WTC11 (cell line): ENCODE data around the gene POTEF. TPM values are rescaled to one million over a fixed set of nuclear protein-coding genes. Genes with fewer than 3 reads are reported as not detected.
"Not testable (repeated sequence)": the region's sequence is repeated elsewhere in the genome, so short reads cannot be mapped to it uniquely, and the experiment has no call there.

Experiments used
- ATAC-seq: fragments of 200-7000 bp; cut with Tn5 transposase; 2 replicates; pipeline ENCODE4 v1.10.0; 2021; ENCODE audit warnings: mild to moderate bottlenecking, moderate library complexity
- CTCF ChIA-PET: fragments of 300-600 bp; sonication (Branson Sonifier 250); formaldehyde crosslinking; loops from one replicate; lab custom pipeline; 2021; ENCODE audit warnings: antibody characterized with exemption; lab: Charles Lee
- POLR2A ChIA-PET: fragments of 350-600 bp; sonication (Branson Sonifier 250); formaldehyde crosslinking; loops from one replicate; lab custom pipeline; 2021; ENCODE audit warnings: antibody characterized with exemption; lab: Charles Lee
- DNase-seq: peaks from one replicate; pipeline ENCODE4 v3.0.0; 2021; ENCODE audit warnings: low spot score
- H3K27ac Mint-ChIP-seq: 2 replicates; pipeline ENCODE4 v1.8.0; 2021; ENCODE audit warnings: mixed read lengths
- H3K27me3 Mint-ChIP-seq: 2 replicates; pipeline ENCODE4 v1.8.0; 2021; ENCODE audit warnings: low read depth, mild to moderate bottlenecking, moderate library complexity, mixed read lengths
- H3K36me3 Mint-ChIP-seq: 2 replicates; pipeline ENCODE4 v1.8.0; 2021; ENCODE audit warnings: mixed read lengths
- H3K4me1 Mint-ChIP-seq: 2 replicates; pipeline ENCODE4 v1.8.0; 2022; ENCODE audit warnings: mixed read lengths
- H3K4me3 Mint-ChIP-seq: 2 replicates; pipeline ENCODE4 v1.8.0; 2021; ENCODE audit warnings: mild to moderate bottlenecking, moderate library complexity, mixed read lengths
- H3K9me3 Mint-ChIP-seq: 2 replicates; pipeline ENCODE4 v1.8.0; 2021; ENCODE audit warnings: mixed read lengths
- AR ChIP-seq: fragments of 250-450 bp; sonication (Bioruptor Pico); IDR thresholded peaks from 2 replicates; pipeline ENCODE4 v1.9.0; 2021; ENCODE audit warnings: mild to moderate bottlenecking
- E2F1 ChIP-seq: sonication (generic); formaldehyde crosslinking; IDR thresholded peaks from 2 replicates; pipeline ENCODE4 v1.8.0; 2022; ENCODE audit warnings: mild to moderate bottlenecking, missing genetic modification reagents
- IRF1 ChIP-seq: sonication (generic); formaldehyde crosslinking; IDR thresholded peaks from 2 replicates; pipeline ENCODE4 v1.8.0; 2023; ENCODE audit warnings: missing genetic modification reagents
- IRF2 ChIP-seq: sonication (generic); formaldehyde crosslinking; IDR thresholded peaks from 2 replicates; pipeline ENCODE4 v1.8.0; 2022; ENCODE audit warnings: low read depth, missing genetic modification reagents, borderline replicate concordance
- MYBL2 ChIP-seq: sonication (generic); formaldehyde crosslinking; IDR thresholded peaks from 2 replicates; pipeline ENCODE4 v1.8.1; 2023; ENCODE audit warnings: mild to moderate bottlenecking, moderate library complexity, missing genetic modification reagents
- NR2C2 ChIP-seq: sonication (generic); formaldehyde crosslinking; IDR thresholded peaks from 2 replicates; pipeline ENCODE4 v1.8.0; 2022; ENCODE audit warnings: mild to moderate bottlenecking, missing genetic modification reagents
- ZBTB21 ChIP-seq: sonication (generic); formaldehyde crosslinking; IDR thresholded peaks from 2 replicates; pipeline ENCODE4 v1.8.1; 2023; ENCODE audit warnings: mild to moderate bottlenecking, missing genetic modification reagents, borderline replicate concordance
- ZNF416 ChIP-seq: fragments of 250-450 bp; sonication (Bioruptor Pico); IDR thresholded peaks from 2 replicates; pipeline ENCODE4 v1.9.0; 2021; ENCODE audit warnings: mild to moderate bottlenecking, inconsistent platforms
- ZNF671 ChIP-seq: fragments of 250-450 bp; sonication (Bioruptor Pico); IDR thresholded peaks from 2 replicates; pipeline ENCODE4 v1.8.0; 2021; ENCODE audit warnings: mild to moderate bottlenecking
- total RNA-seq: library from RNA; stranded (reverse); gene quantifications from 3 replicates; pipeline ENCODE4 v1.2.3, GENCODE V29; 2021
- TF ChIP-seq, protein P1 (sequence below): fragments of 200-600 bp; IDR thresholded peaks from 2 replicates; pipeline ENCODE4 v1.8.0; 2022; ENCODE audit warnings: antibody characterized with exemption

POTEF gene
- total RNA-seq, 1 experiment from 2014 or later: 10.5 TPM

DNA sequence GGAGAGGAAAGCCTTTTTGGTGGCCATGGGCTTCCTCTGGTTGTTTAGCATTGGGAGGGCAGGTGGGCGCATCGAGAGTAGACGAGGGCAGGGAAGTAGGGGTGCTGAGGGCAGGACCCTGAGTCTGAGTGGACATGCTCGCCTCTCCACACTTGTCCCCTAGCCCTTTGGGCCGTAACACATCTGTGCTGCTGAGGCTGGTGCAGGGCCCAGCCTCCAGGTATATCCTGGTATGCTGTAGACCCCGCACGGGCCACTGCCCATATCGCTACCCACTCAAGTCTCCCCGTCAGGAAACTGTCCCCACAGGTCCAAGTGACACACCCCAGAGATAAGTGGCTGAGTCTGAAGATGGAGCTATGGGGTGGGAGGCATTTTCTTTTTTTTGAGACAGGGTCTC, 29.6 kb upstream of the POTEF start (continued):
- TF ChIP-seq AR (CRISPR knock-in tag) (no peak), MYBL2 (CRISPR knock-in tag) (no peak), IRF2 (CRISPR knock-in tag) (no peak)
- TF ChIP-seq, all 79 proteins: peak for 0

DNA sequence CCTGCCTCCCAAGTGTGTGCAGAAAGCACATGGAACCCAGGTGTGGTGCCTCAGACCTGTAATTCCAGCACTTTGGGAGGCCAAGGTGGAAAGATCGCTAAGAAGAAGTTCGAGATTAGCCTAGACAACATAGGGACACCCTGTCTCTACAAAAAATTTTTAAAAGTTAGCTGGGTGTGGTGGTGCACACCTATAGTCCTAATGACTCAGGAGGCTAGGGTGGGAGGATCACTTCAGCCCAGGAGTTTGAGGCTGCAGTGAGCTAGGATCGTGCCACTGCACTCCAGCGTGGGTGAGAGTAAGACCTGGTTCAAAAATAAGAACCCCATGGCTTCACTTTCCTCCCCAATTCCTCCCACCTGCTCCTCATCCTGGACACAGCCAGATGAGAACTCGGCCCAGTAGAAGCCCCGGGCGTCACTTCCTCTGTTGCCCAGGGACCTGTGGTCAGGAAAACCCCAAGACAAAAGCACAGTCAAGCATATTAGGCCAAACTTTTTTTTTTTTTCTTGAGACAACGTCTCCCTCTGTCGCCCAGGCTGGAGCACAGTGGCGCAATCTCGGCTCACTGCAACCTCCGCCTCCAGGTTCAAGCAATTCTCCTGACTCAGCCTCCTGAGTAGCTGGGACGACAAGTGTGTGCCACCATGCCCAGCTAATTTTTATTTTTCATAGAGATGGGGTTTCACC, 28.9 kb upstream of the POTEF start:
- H3K4me3 Mint-ChIP-seq, H3K9me3 Mint-ChIP-seq, H3K4me1 Mint-ChIP-seq, CTCF ChIA-PET, ATAC-seq, H3K27ac Mint-ChIP-seq, POLR2A ChIA-PET, DNase-seq, H3K27me3 Mint-ChIP-seq: not testable (repeated sequence)
- H3K36me3 Mint-ChIP-seq: peaks cover 18% of the 10 kb centered on the region

DNA sequence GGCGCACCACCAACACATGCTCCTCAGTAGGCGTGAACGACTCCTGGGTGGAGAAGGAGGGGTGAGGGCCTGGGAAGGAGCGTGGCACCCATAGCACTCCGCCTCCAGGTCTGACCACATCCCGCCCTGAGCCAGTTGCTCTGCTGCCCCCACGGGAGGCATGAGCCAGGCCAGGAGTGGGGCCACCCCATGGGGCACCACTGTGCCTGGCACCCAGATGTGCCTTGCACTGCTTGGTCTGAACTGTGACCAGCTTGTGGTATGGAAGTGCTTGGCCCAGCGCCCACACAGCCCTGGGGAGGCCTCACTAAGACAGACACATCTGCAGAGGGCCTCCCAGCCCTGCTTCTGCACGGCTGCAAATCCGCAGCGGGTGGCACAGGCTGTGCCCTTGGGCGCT, 28.3 kb upstream of the POTEF start:
- H3K9me3 Mint-ChIP-seq, CTCF ChIA-PET, H3K27me3 Mint-ChIP-seq, H3K27ac Mint-ChIP-seq, H3K4me3 Mint-ChIP-seq, POLR2A ChIA-PET, H3K4me1 Mint-ChIP-seq, ATAC-seq, DNase-seq: not testable (repeated sequence)
- H3K36me3 Mint-ChIP-seq: peaks cover 19% of the 10 kb centered on the region

DNA sequence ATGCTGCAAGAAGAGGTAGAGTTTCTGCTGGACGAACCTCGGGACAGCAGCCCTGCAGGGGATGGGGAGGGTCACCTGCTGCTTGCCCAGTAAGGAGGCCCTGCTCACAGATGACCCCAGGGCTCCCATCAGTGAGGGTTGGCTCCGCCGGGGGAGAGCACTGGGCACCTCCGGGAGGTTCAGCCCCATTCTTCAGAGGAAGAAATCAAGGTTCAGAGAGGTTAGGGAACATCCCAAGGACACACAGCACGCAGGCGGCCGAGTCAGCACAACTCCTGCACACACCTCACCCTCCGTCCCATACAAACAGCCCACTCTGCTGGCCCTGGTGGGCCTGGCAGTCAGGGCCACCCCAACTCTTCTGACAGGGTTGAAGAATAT, 27.6 kb upstream of the POTEF start:
- peaks cover 3% of the 10 kb centered on the region for H3K4me1 Mint-ChIP-seq
- ChIA-PET POLR2A (interaction anchor here (1.0 kb wide), 1 partner anchor 159 kb away, joined by 3 read pairs; no protein-coding TSS in a partner anchor), CTCF (interaction anchor here (0.6 to 1.0 kb wide), 2 partner anchors 167 to 212 kb away, joined by 3 read pairs; no protein-coding TSS in a partner anchor)
- peak overlapping the region; percentile 60; the same call in 1 of the 2 replicates for H3K27ac Mint-ChIP-seq
- ATAC-seq: no peak
- TF ChIP-seq ZBTB21 (no peak), ZNF671 (CRISPR knock-in tag) (no peak), NR2C2 (CRISPR knock-in tag) (no peak), E2F1 (CRISPR knock-in tag) (no peak), IRF1 (CRISPR knock-in tag) (no peak)
- DNase-seq: no peak
- peaks cover 19% of the 10 kb centered on the region for H3K36me3 Mint-ChIP-seq
- no peaks in the 10 kb centered on the region for H3K27me3 Mint-ChIP-seq
- no peaks in the 10 kb centered on the region for H3K9me3 Mint-ChIP-seq
- no peak overlapping the region for H3K4me3 Mint-ChIP-seq

DNA sequence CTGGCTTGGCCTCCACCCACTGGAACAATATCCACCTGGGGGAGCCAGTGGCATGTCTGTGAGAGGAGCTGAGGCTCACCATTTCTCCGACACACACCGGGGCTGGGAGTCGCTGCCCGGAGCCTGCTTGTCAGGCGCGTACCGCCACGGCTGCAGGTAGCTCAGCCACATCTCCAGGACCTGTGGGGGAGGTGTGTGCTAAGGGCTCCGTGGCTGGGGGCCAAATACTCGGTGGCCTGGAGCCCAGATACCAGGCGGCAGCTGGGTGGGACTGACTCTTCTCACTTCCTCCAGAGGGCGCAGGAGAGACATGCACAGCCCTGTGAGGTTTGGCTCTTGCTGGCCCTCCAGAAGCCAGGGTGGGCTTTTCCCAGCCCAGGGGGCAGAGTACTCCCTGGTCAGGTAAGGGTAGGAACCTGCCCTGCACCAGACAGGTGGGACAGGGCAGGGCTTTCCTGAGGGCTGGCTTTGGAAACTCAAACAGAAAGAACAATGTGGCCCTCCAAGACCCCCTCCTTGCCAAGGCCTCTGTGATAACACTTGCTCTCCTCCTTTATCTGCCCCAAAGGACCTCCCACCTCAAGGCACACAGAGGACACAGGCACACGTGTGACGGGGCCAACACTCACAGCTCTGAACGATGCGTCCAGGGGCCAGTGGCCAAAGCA, 27.1 kb upstream of the POTEF start:
- DNase-seq (peak; percentile 69), ATAC-seq (peak; percentile 76)
- ChIA-PET CTCF (interaction anchor here (0.6 to 1.0 kb wide), 5 partner anchors 8 to 212 kb away, joined by 3 to 4 read pairs (median 3); no protein-coding TSS in a partner anchor), POLR2A (interaction anchor here (1.0 kb wide), 1 partner anchor 159 kb away, joined by 3 read pairs; no protein-coding TSS in a partner anchor)
- not testable (repeated sequence) for H3K4me1 Mint-ChIP-seq, H3K4me3 Mint-ChIP-seq, H3K27me3 Mint-ChIP-seq, H3K9me3 Mint-ChIP-seq
- Mint-ChIP-seq H3K36me3 (peaks cover 19% of the 10 kb centered on the region), H3K27ac (peak overlapping the region; percentile 60; the same call in 1 of the 2 replicates)
- TF ChIP-seq, protein P1, sequence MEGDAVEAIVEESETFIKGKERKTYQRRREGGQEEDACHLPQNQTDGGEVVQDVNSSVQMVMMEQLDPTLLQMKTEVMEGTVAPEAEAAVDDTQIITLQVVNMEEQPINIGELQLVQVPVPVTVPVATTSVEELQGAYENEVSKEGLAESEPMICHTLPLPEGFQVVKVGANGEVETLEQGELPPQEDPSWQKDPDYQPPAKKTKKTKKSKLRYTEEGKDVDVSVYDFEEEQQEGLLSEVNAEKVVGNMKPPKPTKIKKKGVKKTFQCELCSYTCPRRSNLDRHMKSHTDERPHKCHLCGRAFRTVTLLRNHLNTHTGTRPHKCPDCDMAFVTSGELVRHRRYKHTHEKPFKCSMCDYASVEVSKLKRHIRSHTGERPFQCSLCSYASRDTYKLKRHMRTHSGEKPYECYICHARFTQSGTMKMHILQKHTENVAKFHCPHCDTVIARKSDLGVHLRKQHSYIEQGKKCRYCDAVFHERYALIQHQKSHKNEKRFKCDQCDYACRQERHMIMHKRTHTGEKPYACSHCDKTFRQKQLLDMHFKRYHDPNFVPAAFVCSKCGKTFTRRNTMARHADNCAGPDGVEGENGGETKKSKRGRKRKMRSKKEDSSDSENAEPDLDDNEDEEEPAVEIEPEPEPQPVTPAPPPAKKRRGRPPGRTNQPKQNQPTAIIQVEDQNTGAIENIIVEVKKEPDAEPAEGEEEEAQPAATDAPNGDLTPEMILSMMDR: peak; percentile 55
- peak; percentile 44; the same call in 1 of the 2 replicates for TF ChIP-seq ZNF416 (CRISPR knock-in tag)
